HL-60 (cell line): Measurements from ENCODE around the gene LAMC1.

Experiments
- DNase-seq, 2 experiments: peaks; one replicate each; pipeline ENCODE4 v3.0.0-alpha.2; 2010 to 2020; ENCODE audit warnings: low read depth in 1 of 2, low spot score in 1 of 2
- H3K27ac ChIP-seq: fragments of 250-450 bp; sonication (Bioruptor Pico); replicated peaks from 2 replicates; pipeline ENCODE4 v1.5.1; 2020; ENCODE audit warnings: mild to moderate bottlenecking, moderate library complexity
- H3K27me3 ChIP-seq: fragments of 250-450 bp; sonication (Bioruptor Pico); 2 replicates; pipeline ENCODE4 v1.5.1; 2021; ENCODE audit warnings: mild to moderate bottlenecking, moderate library complexity; ENCODE audit not compliant: insufficient read depth, poor library complexity, severe bottlenecking
- H3K4me3 ChIP-seq: replicated peaks from 2 replicates; pipeline ENCODE4 v1.5.1; 2011; ENCODE audit warnings: mild to moderate bottlenecking, control low read depth, low read length; ENCODE audit not compliant: insufficient read depth
- CTCF ChIP-seq: IDR thresholded peaks from one replicate; pipeline ENCODE4 v1.5.1; 2011; ENCODE audit warnings: low read length, control low read depth, inconsistent platforms; ENCODE audit not compliant: insufficient read depth
- GABPA ChIP-seq: IDR thresholded peaks from 2 replicates; pipeline ENCODE4 v1.6.1; 2012; ENCODE audit warnings: low read depth
- POLR2AphosphoS5 ChIP-seq: IDR thresholded peaks from 2 replicates; pipeline ENCODE4 v1.6.1; 2012; ENCODE audit warnings: low read depth
- REST ChIP-seq: IDR thresholded peaks from 2 replicates; pipeline ENCODE4 v1.6.1; 2012; ENCODE audit warnings: low read depth; ENCODE audit not compliant: insufficient replicate concordance
- SPI1 ChIP-seq: IDR thresholded peaks from 2 replicates; pipeline ENCODE4 v1.6.1; 2012; ENCODE audit warnings: low read depth, mild to moderate bottlenecking, borderline replicate concordance

Gene LAMC1

GRCh38 chr1:183043254-183043653 lies 20.0 kb downstream of the LAMC1 start:
- Histone ChIP-seq H3K4me3 (no peak overlapping the region), H3K27me3 (no peaks in the 10 kb centered on the region), H3K27ac (no peak overlapping the region)
- DNase-seq: no peak
- TF ChIP-seq REST: no peak
- no peak for TF ChIP-seq SPI1
- no peak for TF ChIP-seq POLR2AphosphoS5
- no peak for TF ChIP-seq CTCF
- no peak for TF ChIP-seq GABPA

GRCh38 chr1:183043872-183044854 lies 20.9 kb downstream of the LAMC1 start:
- no peak for DNase-seq
- no peak overlapping the region for H3K4me3 ChIP-seq

More at GRCh38 chr1:183043872-183044854, 20.9 kb downstream of the LAMC1 start:
- Histone ChIP-seq H3K27me3 (no peaks in the 10 kb centered on the region), H3K27ac (no peak overlapping the region)
- TF ChIP-seq REST (no peak), CTCF (no peak), POLR2AphosphoS5 (no peak), SPI1 (no peak), GABPA (no peak)
